ENCODE measurements around the gene CHST15. TPM values are rescaled to one million over a fixed set of nuclear protein-coding genes. Genes with fewer than 3 reads are reported as not detected.

Gene CHST15
- total and polyA plus RNA-seq, 2 of the 4 experiments (the other 2 are of a cell fraction): 0.14 to 0.18 TPM

GRCh38 chr10:124073978-124074377 lies 19.4 kb downstream of the CHST15 start:
- ChIA-PET POLR2A (ENCODE audit: unreplicated experiment) (no interaction called here), CTCF (no interaction called here)
- no peak for TF ChIP-seq USF2 (IDR thresholded peaks at IDR 0.05; ENCODE audit: low read depth, low read length)
- no peak for TF ChIP-seq CTCF (conservative IDR thresholded peaks at IDR 0.05; ENCODE audit: low read depth, low read length)
- TF ChIP-seq RAD21 (IDR thresholded peaks at IDR 0.05; ENCODE audit: low read length): no peak
- no peak for TF ChIP-seq MAFK (IDR thresholded peaks at IDR 0.05; ENCODE audit: low read depth, low read length)
- TF ChIP-seq NFE2L2 (IDR thresholded peaks at IDR 0.05; ENCODE audit: low read depth, low read length): no peak
- TF ChIP-seq SMC3 (IDR thresholded peaks at IDR 0.05; ENCODE audit: low read depth, low read length): no peak
- TF ChIP-seq FOS (IDR thresholded peaks at IDR 0.05; ENCODE audit: low read depth, low read length): no peak
- no peak for TF ChIP-seq RFX5 (IDR thresholded peaks at IDR 0.05; ENCODE audit: low read depth, low read length)
- no peak for TF ChIP-seq RCOR1 (IDR thresholded peaks at IDR 0.05; ENCODE audit: insufficient replicate concordance, low read length)
- no peak for TF ChIP-seq POLR2A (IDR thresholded peaks at IDR 0.05; ENCODE audit: low read depth, low read length)
- no peak for TF ChIP-seq BHLHE40 (IDR thresholded peaks at IDR 0.05; ENCODE audit: low read depth, low read length)
- TF ChIP-seq CHD1 (IDR thresholded peaks at IDR 0.05; ENCODE audit: low read depth, low read length): no peak
- no peak for TF ChIP-seq MXI1 (IDR thresholded peaks at IDR 0.05; ENCODE audit: borderline replicate concordance, low read depth, low read length)
- TF ChIP-seq MAZ (IDR thresholded peaks at IDR 0.05; ENCODE audit: borderline replicate concordance, low read depth, low read length): no peak
- no peak for TF ChIP-seq ELK1 (IDR thresholded peaks at IDR 0.05; ENCODE audit: borderline replicate concordance, low read depth, low read length)
- TF ChIP-seq CEBPB (IDR thresholded peaks at IDR 0.05; ENCODE audit: low read depth, low read length): no peak
- H4K5ac ChIP-seq (ENCODE audit: low read depth, low read length): no peak overlapping the region
- in situ Hi-C loops (cut with MboI; ENCODE audit: low sequenced_read_pairs) (no loop called here), intact Hi-C loops (cut with micrococcal nuclease) (no loop called here), dilution Hi-C loops (cut with HindIII; ENCODE audit: low sequenced_read_pairs, unreplicated experiment) (no loop called here)
- H3K23ac ChIP-seq (ENCODE audit: low read depth, low read length): no peak overlapping the region
- no peak overlapping the region for H3K4ac ChIP-seq (ENCODE audit: low read depth, low read length)
- H3K14ac ChIP-seq (replicated peaks; ENCODE audit: low read depth, low read length): no peak overlapping the region
- no peak overlapping the region for H2BK120ac ChIP-seq (ENCODE audit: low read depth, low read length)
- H2BK5ac ChIP-seq (ENCODE audit: low read depth, low read length, poor library complexity, severe bottlenecking): no peak overlapping the region
- H3K9me3 ChIP-seq (ENCODE audit: control insufficient read depth, insufficient read depth, low read length): peaks cover 4% of the 10 kb centered on the region; the same call in 1 of the 2 replicates
- no peak overlapping the region for H4K8ac ChIP-seq (ENCODE audit: low read depth in 2 of 2, low read length in 2 of 2)
- no peaks in the 10 kb centered on the region for H3K36me3 ChIP-seq (ENCODE audit: control insufficient read depth, insufficient read depth, low read length)
- ATAC-seq (ENCODE audit: low read depth) (no peak), DNase-seq (no peak)
- no peaks in the 10 kb centered on the region for H3K27me3 ChIP-seq (ENCODE audit: control insufficient read depth, insufficient read depth, low read length)
- no peak overlapping the region for H2AK5ac ChIP-seq (ENCODE audit: low read depth, low read length)
- no peak overlapping the region for H3K4me3 ChIP-seq (ENCODE audit: insufficient read depth, low read depth, low read length)
- H4K91ac ChIP-seq (ENCODE audit: insufficient read depth, low read depth, low read length): no peak overlapping the region
- no peak overlapping the region for H2BK15ac ChIP-seq (ENCODE audit: low read depth, low read length)
- no peak overlapping the region for H3K56ac ChIP-seq (ENCODE audit: extremely low read depth, insufficient read depth, low read length)
- H4K20me1 ChIP-seq (ENCODE audit: insufficient read depth, low read length): no peaks in the 10 kb centered on the region
- H3K18ac ChIP-seq (ENCODE audit: low read depth, low read length): no peak overlapping the region
- no peak overlapping the region for H2BK20ac ChIP-seq (ENCODE audit: low read depth, low read length)
- no peaks in the 10 kb centered on the region for H3K9me1 ChIP-seq (ENCODE audit: insufficient read depth, low read length)
- no peak overlapping the region for H2AK9ac ChIP-seq (replicated peaks; ENCODE audit: low read depth, low read length, poor library complexity)
- no peak overlapping the region for H2AFZ ChIP-seq (replicated peaks; ENCODE audit: low read length, poor library complexity)
- H3K4me2 ChIP-seq (ENCODE audit: low read depth, low read length): no peak overlapping the region
- H3K79me1 ChIP-seq (ENCODE audit: low read depth in 1 of 2, low read length in 2 of 2): no peaks in the 10 kb centered on the region
- WGBS, 2 experiments (ENCODE audit: extremely low coverage in 2 of 2, insufficient read length in 1 of 2): no CpG with 5 or more reads among the region's 5 CpGs
- no TSS peak for BruUV-seq (replicated peaks)
- H3K9ac ChIP-seq (ENCODE audit: low read depth, low read length): no peak overlapping the region
- no peak overlapping the region for H3K27ac ChIP-seq (ENCODE audit: insufficient read depth, low read length)
- no peaks in the 10 kb centered on the region for H3K4me1 ChIP-seq (ENCODE audit: control insufficient read depth, insufficient read depth, low read length)

All from IMR-90 (cell line).